ENCODE measurements around the gene TSPAN18.

Gene TSPAN18

DNA sequence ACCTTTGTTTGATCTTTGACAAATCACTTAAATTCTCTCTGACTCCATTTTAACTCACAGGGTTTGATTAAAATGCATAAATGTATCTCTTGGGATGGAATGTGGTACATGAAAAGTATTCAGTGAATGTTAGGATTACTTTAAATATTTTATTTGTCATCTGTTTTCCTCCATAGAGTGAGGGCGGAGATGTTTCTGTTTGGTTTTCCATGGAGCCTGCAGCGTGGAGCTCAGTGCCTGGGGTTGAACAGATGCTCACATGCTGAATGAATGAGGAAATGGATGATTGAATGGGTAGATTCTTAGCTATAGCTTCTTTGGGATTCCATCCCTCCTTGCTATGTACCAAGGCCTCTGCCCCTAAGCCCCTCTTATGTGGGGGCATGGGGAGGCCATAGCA, 10.0 kb downstream of the TSPAN18 start:
- DNase-seq (ENCODE audit: extremely low read depth in 1 of 2, low read depth in 1 of 2) = no peak

GRCh38 chr11:44737245-44738085, 10.7 kb downstream of the TSPAN18 start:
- no peak for DNase-seq (ENCODE audit: extremely low read depth in 1 of 2, low read depth in 1 of 2)

- DNase-seq (ENCODE audit: extremely low read depth in 1 of 2, low read depth in 1 of 2) = no peak
These were observed 12.0 kb downstream of the TSPAN18 start for GRCh38 chr11:44738791-44739190.

DNA sequence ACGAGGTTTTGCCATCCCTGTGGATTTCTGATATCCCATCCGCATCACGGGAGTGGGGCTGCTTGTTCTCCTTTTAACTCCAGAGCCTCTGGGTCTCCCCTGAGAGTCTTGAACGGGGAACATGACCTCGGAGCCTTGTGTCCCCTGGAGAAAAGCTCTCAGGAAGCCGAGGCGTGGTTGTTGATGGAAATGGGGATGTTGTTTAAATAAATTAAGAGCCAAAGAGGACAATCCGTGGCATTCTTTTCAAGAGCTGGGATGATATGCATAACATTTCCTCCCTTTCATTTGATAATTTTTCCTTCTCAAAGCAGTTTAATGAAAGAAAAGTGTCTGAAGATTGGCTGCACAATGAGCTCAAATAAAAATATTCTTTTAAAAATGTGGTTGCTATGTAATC, 14.2 kb downstream of the TSPAN18 start:
- no peak for DNase-seq (ENCODE audit: extremely low read depth in 1 of 2, low read depth in 1 of 2)

- no peak for DNase-seq (ENCODE audit: extremely low read depth in 1 of 2, low read depth in 1 of 2)
These were observed 15.2 kb downstream of the TSPAN18 start for GRCh38 chr11:44741976-44742375.

DNA sequence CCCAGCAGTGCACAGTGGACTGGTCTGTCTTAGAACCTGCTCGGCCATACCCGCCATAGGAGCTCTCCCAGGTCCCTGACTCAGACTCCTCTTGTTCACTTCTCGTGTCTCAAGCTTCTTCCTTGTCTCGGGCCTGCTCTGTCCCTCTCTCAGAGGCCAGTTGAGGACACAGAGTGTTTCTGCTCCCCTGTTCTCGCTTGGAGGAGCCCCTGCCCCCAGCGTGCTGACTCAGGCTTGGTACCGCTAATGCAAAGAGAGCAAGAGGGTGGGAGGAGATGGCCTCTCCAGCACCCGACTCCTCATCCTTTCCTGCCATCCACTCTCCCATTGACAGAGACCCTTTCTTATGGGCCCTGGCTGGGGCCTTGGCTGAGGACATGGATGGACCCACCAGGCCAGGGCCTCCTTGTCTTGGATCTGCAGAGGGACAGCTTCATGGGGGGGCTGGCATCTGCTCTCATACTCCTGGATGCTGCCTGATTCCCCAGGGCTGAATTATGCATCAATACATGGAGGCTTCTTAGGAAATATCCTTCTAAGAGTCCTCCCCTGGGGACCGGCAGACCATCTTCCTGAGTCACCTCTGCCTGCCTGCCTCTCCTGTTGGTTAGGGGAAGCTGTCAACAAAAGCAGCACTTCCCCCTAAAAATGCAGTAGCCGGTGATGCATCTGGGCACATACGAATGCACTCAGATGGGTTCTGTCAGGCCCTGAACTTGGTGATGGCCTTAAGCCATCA, 15.9 kb downstream of the TSPAN18 start:
- DNase-seq (ENCODE audit: extremely low read depth in 1 of 2, low read depth in 1 of 2) = no peak

DNA sequence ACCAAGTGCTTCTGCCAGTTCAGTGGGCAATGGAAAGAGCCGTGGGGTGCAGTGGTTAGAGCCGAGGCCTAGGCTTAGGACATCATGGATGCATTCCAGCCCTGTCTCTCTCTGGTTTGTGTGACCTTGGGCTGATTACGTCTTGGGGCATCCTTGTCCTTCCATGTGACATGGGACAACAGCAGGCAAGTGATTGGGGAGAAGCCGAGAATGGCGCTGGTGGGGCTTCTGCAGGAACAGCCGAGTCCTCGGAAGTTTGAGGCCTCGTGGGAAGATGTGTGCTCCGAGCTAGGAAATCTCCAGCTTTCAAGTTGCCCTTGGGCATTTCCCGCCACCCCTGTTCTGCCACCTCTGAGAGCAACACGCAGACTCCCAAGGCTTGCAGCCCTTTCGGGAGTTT, 16.6 kb downstream of the TSPAN18 start:
- no peak for DNase-seq (ENCODE audit: extremely low read depth in 1 of 2, low read depth in 1 of 2)

- no peak for DNase-seq (ENCODE audit: extremely low read depth in 1 of 2, low read depth in 1 of 2)
These were observed 17.3 kb downstream of the TSPAN18 start for GRCh38 chr11:44743959-44744557.

GRCh38 chr11:44746894-44747293, 20.1 kb downstream of the TSPAN18 start:
- no peak for DNase-seq (ENCODE audit: extremely low read depth in 1 of 2, low read depth in 1 of 2)

DNA sequence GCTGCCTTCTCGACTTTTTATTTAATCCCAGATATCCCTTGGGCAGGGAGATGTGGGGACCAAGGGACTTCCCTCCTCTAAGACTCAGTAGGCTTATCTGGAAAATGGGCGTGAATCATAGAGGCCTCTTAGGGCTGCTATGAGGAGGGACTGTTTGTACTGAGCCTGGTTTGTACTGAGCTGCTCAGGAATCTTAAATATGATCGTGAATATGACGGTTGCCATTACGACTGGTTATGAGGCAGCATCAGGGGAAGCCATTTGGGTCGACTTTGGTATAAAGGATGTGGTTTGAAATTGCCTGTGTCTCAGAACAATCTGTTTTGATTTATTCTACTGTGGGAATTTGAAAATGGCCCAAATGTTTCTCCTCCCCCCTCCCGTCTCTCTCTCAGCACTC, 20.6 kb downstream of the TSPAN18 start:
- DNase-seq (ENCODE audit: extremely low read depth in 1 of 2, low read depth in 1 of 2) = no peak

DNA sequence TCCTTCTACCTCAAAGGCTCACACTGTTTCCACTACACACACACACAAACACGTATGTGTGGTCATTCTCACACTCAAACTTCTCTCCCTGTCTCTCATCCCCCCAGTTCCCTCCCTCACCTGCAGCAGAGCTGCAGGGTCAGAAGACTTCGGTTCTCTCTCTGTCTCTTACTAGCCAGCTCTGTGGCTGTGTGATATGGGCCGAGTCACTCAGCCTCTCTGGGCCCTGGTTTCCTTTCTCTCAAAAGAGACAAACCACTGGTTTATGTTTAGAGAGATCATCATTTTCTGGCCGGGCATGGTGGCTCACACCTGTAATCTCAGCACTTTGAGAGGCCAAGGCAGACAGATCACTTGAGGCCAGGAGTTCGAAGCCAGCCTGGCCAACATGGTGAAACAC, 21.1 kb downstream of the TSPAN18 start:
- no peak for DNase-seq (ENCODE audit: extremely low read depth in 1 of 2, low read depth in 1 of 2)

DNA sequence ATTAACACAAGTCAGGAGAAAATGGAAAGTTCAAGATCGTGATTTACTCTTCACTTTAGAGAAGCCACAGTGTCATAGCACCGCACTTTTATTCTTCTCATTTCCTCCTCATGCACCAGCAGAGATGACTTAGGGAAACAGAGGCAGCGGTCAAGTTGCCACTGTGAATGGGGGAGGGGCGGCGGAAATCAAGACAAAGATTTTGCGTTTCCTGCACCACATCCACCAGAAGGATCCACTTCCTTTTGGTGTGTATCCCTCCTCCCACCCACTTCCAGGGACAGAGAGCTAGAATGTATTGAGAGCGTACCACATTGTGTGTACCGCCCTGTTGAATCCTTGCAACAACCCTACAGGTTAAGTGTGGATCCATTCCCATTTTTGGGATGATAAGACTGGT, 21.8 kb downstream of the TSPAN18 start:
- DNase-seq (ENCODE audit: extremely low read depth in 1 of 2, low read depth in 1 of 2) = no peak

DNA sequence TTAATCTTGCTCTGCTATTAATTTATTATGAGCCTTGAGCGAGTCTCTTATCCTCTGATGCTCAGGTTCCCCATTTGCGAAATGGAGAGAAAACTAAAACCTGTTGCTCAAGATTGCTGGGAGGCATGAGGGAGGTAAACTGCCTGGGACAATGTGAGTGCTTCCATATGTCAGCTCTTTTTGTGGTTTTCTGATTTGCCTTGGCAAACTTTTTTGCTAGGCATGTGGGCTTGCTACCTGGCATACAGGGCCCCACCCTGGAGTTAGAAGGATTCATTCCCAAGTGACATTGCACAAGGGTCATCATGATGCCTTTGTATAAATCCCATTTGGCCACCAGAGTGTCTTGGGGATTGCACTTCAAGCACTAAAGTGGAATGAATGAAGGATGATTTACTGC, 22.4 kb downstream of the TSPAN18 start:
- no peak for DNase-seq (ENCODE audit: extremely low read depth in 1 of 2, low read depth in 1 of 2)

DNA sequence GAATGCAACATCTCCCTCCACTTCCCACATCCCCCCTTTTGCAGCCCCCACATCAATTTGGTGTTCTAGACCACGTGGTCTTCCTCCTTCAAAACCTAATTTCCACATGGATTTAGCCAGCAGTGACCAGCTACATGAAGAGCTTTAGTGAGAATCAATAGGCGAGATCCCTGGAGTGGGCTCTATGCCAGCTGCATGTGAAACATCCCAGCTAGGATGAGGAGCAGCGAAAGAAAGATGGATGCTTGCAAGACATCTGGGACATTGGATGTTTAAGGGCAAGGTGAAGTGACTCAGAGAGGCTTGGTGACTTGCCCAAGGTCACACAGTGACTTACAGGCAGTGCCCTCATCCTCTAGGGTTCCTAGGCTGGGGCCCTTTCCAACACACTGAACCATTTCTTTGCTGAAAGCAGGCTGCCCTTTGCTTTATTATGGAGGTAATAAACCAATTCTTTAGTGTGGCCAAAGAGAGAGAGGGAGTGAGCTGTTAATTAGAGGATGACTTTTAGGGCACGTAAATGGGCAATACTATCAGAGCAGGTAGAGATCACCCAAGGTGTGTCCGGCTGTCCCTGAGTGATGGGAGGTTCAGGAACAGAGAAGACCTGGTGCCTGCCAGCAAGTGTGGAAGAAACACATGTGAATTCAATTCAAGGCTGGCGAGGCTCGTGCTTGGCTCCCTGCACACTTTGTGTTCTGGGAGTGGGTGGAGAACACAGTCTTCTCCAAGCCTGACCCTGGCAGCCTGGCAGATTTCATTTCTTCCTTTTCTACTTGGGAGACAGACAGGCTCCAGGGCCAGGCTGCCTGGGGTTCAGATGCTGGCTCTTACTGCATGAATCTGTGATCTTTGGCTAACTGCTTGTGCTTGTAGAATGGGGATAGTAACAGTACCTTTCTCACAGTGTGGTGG, 24.0 kb downstream of the TSPAN18 start:
- DNase-seq (ENCODE audit: extremely low read depth in 1 of 2, low read depth in 1 of 2) = no peak

DNA sequence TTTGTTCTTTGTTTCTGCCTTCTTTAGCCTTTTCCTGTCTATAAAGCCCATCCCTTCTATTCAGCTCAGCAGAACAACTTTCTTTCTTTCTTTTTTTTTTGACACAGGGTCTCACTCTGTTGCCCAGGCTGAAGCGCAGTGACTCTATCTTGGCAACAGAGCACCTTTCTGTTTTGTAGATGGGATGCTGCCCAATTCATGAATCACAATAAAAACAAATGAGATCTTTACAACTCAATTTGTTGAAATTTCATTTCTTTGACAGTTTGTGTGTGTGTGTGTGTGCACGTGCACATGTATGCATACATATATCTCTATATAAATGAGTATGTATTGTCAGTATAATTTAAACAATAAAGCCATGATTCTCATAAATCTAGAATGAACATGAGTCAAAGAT, 25.5 kb downstream of the TSPAN18 start:
- no peak for DNase-seq (ENCODE audit: extremely low read depth in 1 of 2, low read depth in 1 of 2)

DNA sequence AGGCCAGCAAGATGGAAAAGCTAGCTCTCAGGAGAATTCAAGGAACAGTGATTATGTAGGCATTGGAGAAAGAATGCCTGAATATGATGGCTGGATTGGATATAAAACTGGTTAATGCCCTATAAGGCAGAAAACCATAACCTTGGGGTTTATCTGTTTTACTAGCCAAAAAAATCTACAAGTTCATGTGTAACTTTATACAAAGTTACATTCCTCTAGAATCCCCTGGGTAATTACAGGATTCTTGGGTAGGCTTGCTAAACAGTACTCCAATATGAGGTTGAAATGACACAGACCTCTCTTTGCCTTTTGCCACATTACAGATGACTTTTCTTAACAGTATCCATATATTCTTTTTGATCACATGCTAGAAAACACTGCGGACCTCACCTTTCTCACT, 26.0 kb downstream of the TSPAN18 start:
- no peak for DNase-seq (ENCODE audit: extremely low read depth in 1 of 2, low read depth in 1 of 2)

DNA sequence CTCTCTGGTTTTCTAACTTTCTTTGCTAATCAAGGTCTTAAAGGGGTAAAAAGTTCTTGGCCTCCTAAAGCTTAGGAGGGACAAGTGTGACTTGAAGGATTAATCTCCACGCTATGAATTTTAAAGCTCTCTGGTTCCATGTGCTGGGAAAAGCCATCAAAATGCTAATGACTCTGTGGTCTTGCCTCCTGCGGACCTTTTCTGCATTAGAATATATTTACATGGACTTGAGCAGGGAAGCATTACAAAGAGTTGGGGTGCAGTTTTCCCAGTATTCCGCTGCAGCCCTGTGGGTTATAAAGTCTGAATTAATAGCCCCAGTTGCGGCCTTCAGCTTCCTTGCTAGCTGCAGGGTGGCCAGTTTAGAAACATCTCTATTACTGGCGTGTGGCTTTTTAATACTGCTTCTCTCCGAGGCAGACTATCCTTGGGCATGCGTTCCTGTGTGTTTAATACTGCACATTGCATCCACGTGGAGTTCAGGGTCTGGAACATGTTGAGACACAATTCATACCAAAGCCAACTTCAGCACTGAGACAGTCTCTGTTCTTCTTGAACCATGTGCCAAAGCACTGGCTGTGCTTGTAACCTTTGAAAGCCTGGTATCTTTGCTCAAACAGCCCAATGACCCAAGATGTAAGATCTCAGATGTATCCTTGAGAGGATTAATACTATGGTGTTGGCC, 27.3 kb downstream of the TSPAN18 start:
- DNase-seq (ENCODE audit: extremely low read depth in 1 of 2, low read depth in 1 of 2) = no peak

DNA sequence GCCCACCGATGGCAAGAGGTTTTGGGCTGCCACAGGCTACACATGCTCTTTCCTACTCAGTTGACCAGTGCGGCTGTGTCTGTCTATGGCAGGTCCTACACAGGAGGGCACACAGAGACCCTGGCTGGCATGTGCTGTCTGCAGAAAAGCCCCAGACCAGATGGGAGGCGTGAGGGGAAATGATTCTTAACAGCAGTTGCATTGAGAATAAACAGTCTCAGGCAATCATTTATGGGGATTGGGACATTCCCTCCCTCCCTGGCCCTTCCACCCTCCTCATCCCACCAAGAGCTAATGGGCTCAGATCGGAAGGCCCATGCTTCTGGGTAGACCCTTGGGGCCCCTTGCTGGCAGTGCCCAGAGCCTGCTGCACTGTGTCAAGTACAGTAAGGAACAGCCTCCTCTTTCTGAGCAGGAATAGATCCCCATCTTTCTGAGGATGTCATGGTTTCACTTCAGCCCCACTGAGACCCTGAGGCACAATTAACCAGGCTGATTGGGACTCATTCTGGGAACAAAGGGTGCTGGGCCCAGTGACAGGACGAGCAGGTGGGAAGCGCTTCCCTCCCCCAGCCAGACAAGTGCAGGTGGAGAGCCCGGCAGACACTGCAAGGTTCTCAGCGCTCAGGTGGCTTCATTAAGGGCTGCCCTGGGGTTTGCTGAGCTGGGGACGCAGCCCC, 28.3 kb downstream of the TSPAN18 start:
- no peak for DNase-seq (ENCODE audit: extremely low read depth in 1 of 2, low read depth in 1 of 2)

- DNase-seq (ENCODE audit: extremely low read depth in 1 of 2, low read depth in 1 of 2) = no peak
These were observed 29.1 kb downstream of the TSPAN18 start for GRCh38 chr11:44755556-44756523.
